Lower leg skin (tissue), 3 donors: ENCODE data around the gene VPS35L.

Experiments
- POLR2A ChIP-seq, 2 donors: fragments of 450-650 bp; IDR thresholded peaks; one replicate each; pipeline ENCODE4 v1.6.1; 2016 to 2017; ENCODE audit warnings: antibody characterized with exemption in 2 of 2, mild to moderate bottlenecking in 1 of 2, moderate library complexity in 1 of 2
- TF ChIP-seq, protein P1 (sequence below), 3 donors: fragments of 450-650 bp; IDR thresholded peaks; one replicate each; pipeline ENCODE4 v1.5.1; 2016; ENCODE audit warnings: antibody characterized with exemption in 3 of 3, mild to moderate bottlenecking in 3 of 3, moderate library complexity in 2 of 3

GRCh38 chr16:19744670-19745069, 189.2 kb downstream of the VPS35L start:
- TF ChIP-seq, protein P1, sequence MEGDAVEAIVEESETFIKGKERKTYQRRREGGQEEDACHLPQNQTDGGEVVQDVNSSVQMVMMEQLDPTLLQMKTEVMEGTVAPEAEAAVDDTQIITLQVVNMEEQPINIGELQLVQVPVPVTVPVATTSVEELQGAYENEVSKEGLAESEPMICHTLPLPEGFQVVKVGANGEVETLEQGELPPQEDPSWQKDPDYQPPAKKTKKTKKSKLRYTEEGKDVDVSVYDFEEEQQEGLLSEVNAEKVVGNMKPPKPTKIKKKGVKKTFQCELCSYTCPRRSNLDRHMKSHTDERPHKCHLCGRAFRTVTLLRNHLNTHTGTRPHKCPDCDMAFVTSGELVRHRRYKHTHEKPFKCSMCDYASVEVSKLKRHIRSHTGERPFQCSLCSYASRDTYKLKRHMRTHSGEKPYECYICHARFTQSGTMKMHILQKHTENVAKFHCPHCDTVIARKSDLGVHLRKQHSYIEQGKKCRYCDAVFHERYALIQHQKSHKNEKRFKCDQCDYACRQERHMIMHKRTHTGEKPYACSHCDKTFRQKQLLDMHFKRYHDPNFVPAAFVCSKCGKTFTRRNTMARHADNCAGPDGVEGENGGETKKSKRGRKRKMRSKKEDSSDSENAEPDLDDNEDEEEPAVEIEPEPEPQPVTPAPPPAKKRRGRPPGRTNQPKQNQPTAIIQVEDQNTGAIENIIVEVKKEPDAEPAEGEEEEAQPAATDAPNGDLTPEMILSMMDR (IDR thresholded peaks at IDR 0.05), result no peak
- no peak for TF ChIP-seq POLR2A (IDR thresholded peaks at IDR 0.05)
